Panc1 (cell line): Measurements from ENCODE around the gene BRAP. TPM values are rescaled to one million over a fixed set of nuclear protein-coding genes. Genes with fewer than 3 reads are reported as not detected.

Source experiments
- ATAC-seq: fragments of 200-7000 bp; cut with Tn5 transposase; 2 replicates; pipeline ENCODE4 v1.9.1; 2020; ENCODE audit warnings: mild to moderate bottlenecking, moderate library complexity
- BruUV-seq: library from RNA; stranded (reverse); fragments of 400-500 nt; replicated peaks from 2 replicates; lab custom pipeline; 2021; lab: Mats Ljungman, UMichigan
- CTCF ChIA-PET: fragments of 300-600 bp; sonication (Branson Sonifier 250); formaldehyde crosslinking; loops from one replicate; lab custom pipeline; 2022; ENCODE audit warnings: antibody characterized with exemption; lab: Charles Lee
- POLR2A ChIA-PET: fragments of 300-600 bp; sonication (Branson Sonifier 250); formaldehyde crosslinking; loops from one replicate; lab custom pipeline; 2022; ENCODE audit warnings: antibody characterized with exemption; lab: Charles Lee
- DNase-seq: peaks from one replicate; pipeline ENCODE4 v3.0.0-alpha.2; 2010; ENCODE audit warnings: low read depth, low spot score
- H3K27ac ChIP-seq: 2 replicates; pipeline ENCODE4 v1.5.1; 2011; ENCODE audit warnings: mild to moderate bottlenecking, low read length, inconsistent platforms
- H3K27me3 ChIP-seq: fragments of 200-500 bp; sonication (Bioruptor generic); 2 replicates; pipeline ENCODE4 v1.6.0; 2014; ENCODE audit warnings: low read length, inconsistent platforms; ENCODE audit not compliant: control insufficient read depth, insufficient read depth
- H3K36me3 ChIP-seq: fragments of 200-500 bp; sonication (Bioruptor generic); 2 replicates; pipeline ENCODE4 v1.5.1; 2014; ENCODE audit warnings: inconsistent platforms, mild to moderate bottlenecking, low read length, moderate library complexity; ENCODE audit not compliant: control insufficient read depth, insufficient read depth
- H3K4me1 ChIP-seq: 2 replicates; pipeline ENCODE4 v1.5.1; 2011; ENCODE audit warnings: inconsistent platforms, mild to moderate bottlenecking, low read length, moderate library complexity; ENCODE audit not compliant: control insufficient read depth, insufficient read depth
- H3K4me3 ChIP-seq, 2 experiments: 2 replicates each; pipeline ENCODE4 v1.5.1; 2011 to 2012; ENCODE audit warnings: low read depth in 2 of 2, low read length in 2 of 2, mild to moderate bottlenecking in 2 of 2, inconsistent platforms in 1 of 2, moderate library complexity in 1 of 2
- H3K9me3 ChIP-seq: fragments of 200-500 bp; sonication (Bioruptor generic); 2 replicates; pipeline ENCODE4 v1.5.1; 2014; ENCODE audit warnings: low read depth, mild to moderate bottlenecking, inconsistent platforms, low read length, moderate library complexity; ENCODE audit not compliant: control insufficient read depth, insufficient read depth
- POLR2AphosphoS5 ChIP-seq: IDR thresholded peaks from 2 replicates; pipeline ENCODE4 v1.6.1; 2012; ENCODE audit warnings: mild to moderate bottlenecking, low read depth, low read length, moderate library complexity
- SIN3A ChIP-seq: IDR thresholded peaks from 2 replicates; pipeline ENCODE4 v1.6.1; 2012; ENCODE audit warnings: low read depth, mild to moderate bottlenecking, low read length, moderate library complexity, borderline replicate concordance; ENCODE audit not compliant: insufficient read depth
- TCF7L2 ChIP-seq: IDR thresholded peaks from 2 replicates; pipeline ENCODE4 v1.6.1; 2011; ENCODE audit warnings: mild to moderate bottlenecking, low read depth, low read length, inconsistent platforms
- in situ Hi-C: cut with HindIII; loops from 2 replicates; pipeline ENCODE4 v1.10.0; 2016; ENCODE audit warnings: low sequenced_read_pairs, low pct_unique_long_range_greater_than_20kb
- intact Hi-C: fragments of 100-400 bp; cut with micrococcal nuclease; formaldehyde crosslinking; loops from one replicate; pipeline ENCODE4 v1.10.0; 2022; ENCODE audit not compliant: unreplicated experiment
- total RNA-seq: library from RNA; stranded (reverse); gene quantifications from one replicate; pipeline ENCODE4 v1.2.1, GENCODE V29; 2021; ENCODE audit not compliant: unreplicated experiment
- TF ChIP-seq, protein P1 (sequence below): fragments of 450-650 bp; IDR thresholded peaks from 2 replicates; pipeline ENCODE4 v1.5.1; 2017; ENCODE audit warnings: mild to moderate bottlenecking
- TF ChIP-seq, protein P2 (sequence below), 2 experiments: IDR thresholded peaks; 2 replicates each; pipeline ENCODE4 v1.6.1; 2011 to 2012; ENCODE audit warnings: low read depth in 2 of 2, control low read depth in 1 of 2, low read length in 1 of 2, mild to moderate bottlenecking in 1 of 2, moderate library complexity in 1 of 2; ENCODE audit not compliant: insufficient read depth in 1 of 2

Gene BRAP
- total RNA-seq, 1 experiment from 2014 or later = 19.6 TPM

- peak; percentile 15; the same call in 1 of the 2 replicates for TF ChIP-seq SIN3A
- TF ChIP-seq, protein P1, sequence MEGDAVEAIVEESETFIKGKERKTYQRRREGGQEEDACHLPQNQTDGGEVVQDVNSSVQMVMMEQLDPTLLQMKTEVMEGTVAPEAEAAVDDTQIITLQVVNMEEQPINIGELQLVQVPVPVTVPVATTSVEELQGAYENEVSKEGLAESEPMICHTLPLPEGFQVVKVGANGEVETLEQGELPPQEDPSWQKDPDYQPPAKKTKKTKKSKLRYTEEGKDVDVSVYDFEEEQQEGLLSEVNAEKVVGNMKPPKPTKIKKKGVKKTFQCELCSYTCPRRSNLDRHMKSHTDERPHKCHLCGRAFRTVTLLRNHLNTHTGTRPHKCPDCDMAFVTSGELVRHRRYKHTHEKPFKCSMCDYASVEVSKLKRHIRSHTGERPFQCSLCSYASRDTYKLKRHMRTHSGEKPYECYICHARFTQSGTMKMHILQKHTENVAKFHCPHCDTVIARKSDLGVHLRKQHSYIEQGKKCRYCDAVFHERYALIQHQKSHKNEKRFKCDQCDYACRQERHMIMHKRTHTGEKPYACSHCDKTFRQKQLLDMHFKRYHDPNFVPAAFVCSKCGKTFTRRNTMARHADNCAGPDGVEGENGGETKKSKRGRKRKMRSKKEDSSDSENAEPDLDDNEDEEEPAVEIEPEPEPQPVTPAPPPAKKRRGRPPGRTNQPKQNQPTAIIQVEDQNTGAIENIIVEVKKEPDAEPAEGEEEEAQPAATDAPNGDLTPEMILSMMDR = no peak
- peak; percentile 68 for ATAC-seq
- H3K4me1 ChIP-seq = peaks cover 21% of the 10 kb centered on the region
- in situ Hi-C loops = loop anchor here (25.0 kb wide), 1 partner anchor 88 kb away; the partner anchor contains the start of genes ACAD10 and BRAP
- DNase-seq = no peak
- H3K27me3 ChIP-seq = no peaks in the 10 kb centered on the region
- BruUV-seq = no TSS peak
- intact Hi-C loops = no loop called here
- ChIA-PET POLR2A (no interaction called here), CTCF (no interaction called here)
- peak within 1 kb of the TSS; percentile 83 to 91 for H3K4me3 ChIP-seq
- H3K9me3 ChIP-seq = no peaks in the 10 kb centered on the region
- peaks cover 4% of the 10 kb centered on the region for H3K36me3 ChIP-seq
- peak within 1 kb of the TSS; percentile 98 for H3K27ac ChIP-seq
Measured at GRCh38 chr12:111598637-111599452, 86.9 kb downstream of the BRAP start, which contains the start of gene ATXN2. Gene ATXN2, minus strand, starts transcription at chr12:111599315. Its CDS starts 281 bp downstream, at chr12:111599034.

GRCh38 chr12:111597831-111598636 is 87.7 kb downstream of the BRAP start:
- no TSS peak for BruUV-seq
- Histone ChIP-seq H3K27ac (peak overlapping the region; percentile 85), H3K27me3 (no peaks in the 10 kb centered on the region), H3K4me1 (peaks cover 29% of the 10 kb centered on the region), H3K4me3 (peak overlapping the region; percentile 83 to 91), H3K9me3 (no peaks in the 10 kb centered on the region), H3K36me3 (peaks cover 4% of the 10 kb centered on the region)
- CTCF ChIA-PET = no interaction called here
- intact Hi-C loops (no loop called here), in situ Hi-C loops (loop anchor here (25.0 kb wide), 1 partner anchor 89 kb away; the partner anchor contains the start of genes ACAD10 and BRAP)
- POLR2A ChIA-PET = interaction anchor here (0.5 kb wide), 1 partner anchor 16 kb away, joined by 8 read pairs; no protein-coding TSS in a partner anchor
- peak; percentile 30 for ATAC-seq
- TF ChIP-seq, protein P2, sequence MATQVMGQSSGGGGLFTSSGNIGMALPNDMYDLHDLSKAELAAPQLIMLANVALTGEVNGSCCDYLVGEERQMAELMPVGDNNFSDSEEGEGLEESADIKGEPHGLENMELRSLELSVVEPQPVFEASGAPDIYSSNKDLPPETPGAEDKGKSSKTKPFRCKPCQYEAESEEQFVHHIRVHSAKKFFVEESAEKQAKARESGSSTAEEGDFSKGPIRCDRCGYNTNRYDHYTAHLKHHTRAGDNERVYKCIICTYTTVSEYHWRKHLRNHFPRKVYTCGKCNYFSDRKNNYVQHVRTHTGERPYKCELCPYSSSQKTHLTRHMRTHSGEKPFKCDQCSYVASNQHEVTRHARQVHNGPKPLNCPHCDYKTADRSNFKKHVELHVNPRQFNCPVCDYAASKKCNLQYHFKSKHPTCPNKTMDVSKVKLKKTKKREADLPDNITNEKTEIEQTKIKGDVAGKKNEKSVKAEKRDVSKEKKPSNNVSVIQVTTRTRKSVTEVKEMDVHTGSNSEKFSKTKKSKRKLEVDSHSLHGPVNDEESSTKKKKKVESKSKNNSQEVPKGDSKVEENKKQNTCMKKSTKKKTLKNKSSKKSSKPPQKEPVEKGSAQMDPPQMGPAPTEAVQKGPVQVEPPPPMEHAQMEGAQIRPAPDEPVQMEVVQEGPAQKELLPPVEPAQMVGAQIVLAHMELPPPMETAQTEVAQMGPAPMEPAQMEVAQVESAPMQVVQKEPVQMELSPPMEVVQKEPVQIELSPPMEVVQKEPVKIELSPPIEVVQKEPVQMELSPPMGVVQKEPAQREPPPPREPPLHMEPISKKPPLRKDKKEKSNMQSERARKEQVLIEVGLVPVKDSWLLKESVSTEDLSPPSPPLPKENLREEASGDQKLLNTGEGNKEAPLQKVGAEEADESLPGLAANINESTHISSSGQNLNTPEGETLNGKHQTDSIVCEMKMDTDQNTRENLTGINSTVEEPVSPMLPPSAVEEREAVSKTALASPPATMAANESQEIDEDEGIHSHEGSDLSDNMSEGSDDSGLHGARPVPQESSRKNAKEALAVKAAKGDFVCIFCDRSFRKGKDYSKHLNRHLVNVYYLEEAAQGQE (IDR thresholded peaks at IDR 0.05; ENCODE audit: insufficient read depth in 1 of 2, low read depth in 2 of 2, low read length in 1 of 2) = no peak
- TF ChIP-seq, protein P1 = no peak
- TF ChIP-seq SIN3A = no peak
- TF ChIP-seq POLR2AphosphoS5 = no peak
- no peak for TF ChIP-seq TCF7L2
- DNase-seq = no peak
